HG03066 (cell line): Measurements from ENCODE around the gene PUM1.

Experiments
- ATAC-seq: cut with Tn5 transposase; IDR thresholded peaks from one replicate; pipeline ENCODE4 v1.9.1; 2021; ENCODE audit warnings: low read depth; ENCODE audit not compliant: unreplicated experiment

The PUM1 gene

DNA sequence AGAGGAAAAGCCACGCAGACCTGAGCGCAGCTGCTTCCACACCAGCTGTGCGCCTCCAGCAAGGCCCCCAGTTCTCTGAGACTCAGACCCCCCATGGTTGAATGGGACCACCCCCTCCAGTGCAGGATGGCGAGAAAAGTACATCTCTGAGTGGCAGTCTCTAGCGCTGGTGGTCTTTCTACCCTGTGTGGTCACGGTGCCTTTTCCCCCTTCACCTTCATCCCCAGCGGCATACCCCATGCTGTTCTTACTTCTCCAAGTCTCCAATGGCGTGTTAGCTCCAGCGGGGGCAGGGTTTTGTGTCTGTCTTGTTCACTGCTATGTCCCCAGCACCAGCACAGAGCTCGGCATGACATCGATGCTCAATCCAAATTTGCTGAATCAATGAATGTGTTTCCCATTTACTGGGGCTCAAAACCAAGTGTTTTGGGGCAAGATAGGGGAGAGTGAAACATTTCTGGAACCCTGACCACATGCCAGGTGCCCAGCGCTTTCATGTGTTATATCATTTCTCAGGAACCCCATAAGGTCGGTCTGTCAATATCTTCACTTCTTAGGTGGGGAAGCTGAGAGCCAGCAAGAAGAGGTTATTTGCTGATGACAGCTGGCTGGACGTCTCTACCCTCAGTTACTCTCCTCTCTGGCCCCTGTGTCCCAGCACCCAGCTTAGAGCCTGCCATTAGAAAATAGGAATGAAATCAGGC lies 156.0 kb downstream of the PUM1 start:
- ATAC-seq = no peak

DNA sequence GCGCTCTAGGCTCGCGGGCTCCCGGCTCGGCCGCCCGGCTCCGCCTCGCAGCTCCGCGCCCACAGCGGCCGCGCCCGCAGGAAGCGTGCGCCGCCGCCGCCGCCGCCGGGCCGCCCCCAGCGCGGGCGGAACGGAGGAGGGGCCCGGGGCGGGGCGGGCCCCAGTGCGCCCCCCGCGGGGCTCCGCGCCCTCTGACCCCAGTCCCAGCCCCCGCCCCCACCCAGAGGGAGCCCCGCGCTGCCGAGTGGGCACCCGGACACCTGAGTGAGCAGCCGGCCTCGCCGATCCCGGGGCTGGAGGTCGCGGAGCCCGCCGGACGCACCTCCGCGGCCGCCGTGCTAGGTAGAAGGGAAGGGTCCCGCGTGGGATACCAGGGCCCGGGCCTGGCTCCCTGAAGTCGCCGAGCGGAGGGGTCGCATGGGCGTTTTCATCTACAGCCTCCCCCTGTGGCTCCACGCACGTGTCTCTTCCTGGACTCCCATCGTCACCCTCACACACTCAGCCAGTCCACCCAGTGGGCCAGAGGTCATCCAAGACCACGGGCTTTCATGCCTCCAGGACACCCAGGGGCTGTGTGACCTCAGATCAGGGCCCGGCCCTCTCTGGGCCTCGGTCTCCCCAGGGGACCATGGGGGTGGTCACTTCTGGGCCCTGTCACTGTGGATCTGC lies 156.7 kb downstream of the PUM1 start, which contains the start of gene SDC3:
Gene SDC3, minus strand, starts transcription at position 63 of the 669 bp plus-strand sequence. CDS start 172 bp downstream, outside the sequence.
- no peak for ATAC-seq

DNA sequence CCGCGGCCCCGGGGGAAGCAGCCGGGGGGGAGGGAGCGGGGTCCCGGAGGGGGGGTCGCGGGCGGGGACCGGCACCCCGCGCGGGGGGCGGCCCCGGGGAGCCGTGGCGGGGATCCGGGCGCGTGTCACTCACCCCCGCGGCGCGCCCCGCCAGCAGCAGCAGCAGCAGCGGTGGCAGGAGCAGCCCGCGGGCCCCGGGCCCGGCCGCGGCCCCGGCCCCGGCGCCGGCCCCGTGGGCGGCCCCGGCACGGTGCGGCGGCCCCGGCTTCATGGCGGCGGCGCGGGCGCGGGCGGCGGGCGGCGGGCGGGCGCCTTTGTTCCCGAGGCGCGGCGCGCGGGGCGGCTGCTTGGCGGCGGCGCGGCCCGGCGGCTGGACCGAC lies 157.2 kb downstream of the PUM1 start:
- no peak for ATAC-seq

DNA sequence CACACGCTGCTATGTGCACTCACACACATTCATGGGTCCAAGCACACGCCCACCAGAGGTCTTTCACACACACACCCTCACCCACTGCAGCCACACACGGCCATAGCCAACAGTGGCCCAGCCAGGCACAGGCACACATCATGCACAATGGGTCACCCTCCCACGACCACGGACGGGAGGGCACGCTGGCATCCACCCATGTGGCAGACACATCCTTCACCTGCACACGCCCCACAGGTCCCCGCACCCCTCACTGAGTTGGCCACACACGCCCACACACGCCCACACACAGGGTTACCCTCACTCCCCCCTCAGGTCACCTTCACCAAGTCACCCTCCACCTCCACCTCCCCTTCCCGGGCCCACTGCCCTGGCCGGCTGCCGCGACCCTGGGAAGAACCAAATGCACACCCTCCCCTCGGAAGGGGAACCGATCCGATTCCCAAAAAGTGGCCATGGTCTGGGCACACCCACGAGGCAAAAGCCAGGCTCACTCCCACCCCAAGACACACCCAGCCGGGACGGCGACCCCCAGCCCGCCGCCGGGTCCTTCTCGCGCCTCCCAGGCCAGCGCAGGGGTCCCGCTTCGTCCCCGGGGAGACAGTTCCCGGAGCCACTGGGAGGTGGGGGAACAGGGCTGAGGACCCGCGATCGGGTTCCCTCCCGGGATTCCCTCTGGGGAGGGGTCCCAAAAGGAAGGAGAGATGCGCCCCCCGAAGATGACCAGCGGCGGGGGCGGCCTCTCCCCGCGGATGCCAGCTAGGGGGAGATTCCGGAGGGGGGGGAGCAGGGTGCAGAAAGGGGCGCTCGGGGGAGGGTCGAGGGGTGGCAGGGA lies 157.8 kb downstream of the PUM1 start:
- no peak for ATAC-seq

DNA sequence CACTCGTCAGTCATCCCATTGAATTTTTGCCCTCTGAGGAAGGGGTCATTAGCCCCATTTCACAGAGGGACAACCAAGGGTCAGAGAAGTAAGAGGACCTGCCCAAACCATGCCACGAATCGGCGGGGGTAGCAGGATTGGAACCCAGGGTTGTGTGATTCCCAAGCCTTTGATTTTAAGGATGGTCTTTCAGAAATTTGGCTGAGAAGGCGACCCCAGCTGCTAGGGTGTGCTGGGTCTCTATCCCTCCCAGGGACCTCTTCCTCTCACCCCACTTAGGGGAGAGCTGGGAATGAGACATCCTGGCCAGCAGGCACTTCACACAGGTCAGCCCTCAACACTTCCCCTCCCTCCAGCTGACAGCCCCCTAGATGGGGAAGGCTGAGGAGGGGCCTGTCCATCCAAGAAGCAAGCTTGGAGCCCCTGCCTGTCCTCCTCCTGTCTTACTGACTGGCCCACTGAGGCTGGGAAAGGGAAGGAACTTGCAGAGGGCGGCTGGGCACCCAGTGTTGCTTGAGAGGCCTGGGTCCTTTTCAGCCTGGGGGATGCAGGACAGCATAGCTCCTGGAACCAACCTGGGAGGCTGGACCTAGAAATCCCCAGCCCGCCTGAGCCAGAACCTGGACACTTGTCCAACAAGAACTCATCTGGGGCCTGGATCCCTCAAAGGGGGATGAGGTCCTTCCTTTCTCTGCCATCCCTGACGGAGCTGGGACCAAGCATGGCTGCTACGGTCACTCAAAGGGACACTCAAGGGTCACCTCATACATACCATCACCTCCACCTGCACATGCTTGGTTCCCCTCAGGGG lies 158.7 kb downstream of the PUM1 start:
- ATAC-seq = no peak

DNA sequence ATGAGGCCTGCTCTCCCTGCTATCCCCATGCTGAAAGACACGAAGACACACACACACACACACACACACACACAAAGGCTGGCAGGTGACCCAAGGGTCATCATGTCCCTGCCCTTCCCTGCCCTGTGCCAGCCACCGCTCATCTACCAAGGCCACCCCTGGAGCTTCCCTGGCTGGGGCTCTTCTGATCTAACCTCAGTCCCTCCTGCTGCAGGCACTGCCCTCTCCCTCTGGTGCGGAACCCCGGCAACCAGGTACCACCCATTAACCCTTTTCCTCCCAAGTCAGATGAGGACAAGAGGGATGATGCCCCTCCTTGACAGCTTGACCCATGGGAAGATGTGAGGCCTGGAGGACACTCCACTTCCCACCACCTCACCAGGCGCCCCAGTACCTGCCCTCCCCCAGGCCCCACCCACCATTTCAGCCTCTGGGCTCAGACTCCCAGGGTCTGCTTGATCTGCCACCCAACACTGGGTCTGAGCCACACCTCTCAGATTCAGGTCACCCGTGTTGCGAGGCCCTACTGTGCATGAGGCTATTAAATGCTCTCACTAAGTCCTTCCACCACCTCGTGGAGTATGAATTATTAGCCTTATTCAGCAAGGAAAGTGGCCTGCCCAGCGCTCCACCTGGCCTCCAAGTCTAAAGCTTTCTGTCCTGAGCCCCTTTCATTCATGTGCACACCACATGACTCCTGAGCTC lies 159.4 kb downstream of the PUM1 start:
- ATAC-seq = no peak

DNA sequence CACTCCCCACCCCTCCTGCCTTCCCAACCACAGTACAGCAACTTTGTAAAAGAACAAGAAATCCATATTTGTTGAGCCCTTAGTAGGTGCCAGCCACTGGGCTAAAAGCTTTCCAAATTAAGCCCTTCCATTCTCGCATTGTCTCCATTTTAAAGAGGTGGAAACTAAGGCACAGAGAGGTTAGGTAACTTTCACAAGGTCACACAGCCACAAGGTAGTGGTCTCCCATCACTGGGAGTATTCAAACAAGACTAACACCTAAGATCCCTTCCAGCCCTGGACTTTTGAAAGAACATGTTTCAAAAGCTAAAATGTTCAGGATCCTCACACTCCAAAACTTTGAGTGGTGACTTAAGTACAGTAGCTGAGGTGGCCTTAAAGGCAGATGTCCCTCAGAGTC lies 160.1 kb downstream of the PUM1 start:
- no peak for ATAC-seq

DNA sequence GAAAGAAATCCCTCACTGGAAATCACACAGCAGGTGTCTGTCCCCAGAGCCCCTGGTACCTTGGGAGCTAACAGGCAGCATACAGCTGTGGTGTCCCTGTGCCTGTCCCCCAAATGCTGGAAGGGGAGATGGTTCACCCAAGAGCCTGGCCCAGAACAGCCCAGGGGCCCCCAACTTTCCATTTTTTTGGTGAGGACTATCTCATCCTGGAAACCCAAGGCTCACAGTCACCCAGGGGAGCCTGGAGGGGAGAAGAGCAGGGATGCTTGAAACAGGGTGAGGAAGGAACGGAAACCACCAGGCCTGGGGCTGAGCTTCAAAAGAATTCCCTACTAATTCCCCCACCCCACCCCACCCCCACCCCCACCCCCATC lies 160.6 kb downstream of the PUM1 start:
- ATAC-seq = no peak

DNA sequence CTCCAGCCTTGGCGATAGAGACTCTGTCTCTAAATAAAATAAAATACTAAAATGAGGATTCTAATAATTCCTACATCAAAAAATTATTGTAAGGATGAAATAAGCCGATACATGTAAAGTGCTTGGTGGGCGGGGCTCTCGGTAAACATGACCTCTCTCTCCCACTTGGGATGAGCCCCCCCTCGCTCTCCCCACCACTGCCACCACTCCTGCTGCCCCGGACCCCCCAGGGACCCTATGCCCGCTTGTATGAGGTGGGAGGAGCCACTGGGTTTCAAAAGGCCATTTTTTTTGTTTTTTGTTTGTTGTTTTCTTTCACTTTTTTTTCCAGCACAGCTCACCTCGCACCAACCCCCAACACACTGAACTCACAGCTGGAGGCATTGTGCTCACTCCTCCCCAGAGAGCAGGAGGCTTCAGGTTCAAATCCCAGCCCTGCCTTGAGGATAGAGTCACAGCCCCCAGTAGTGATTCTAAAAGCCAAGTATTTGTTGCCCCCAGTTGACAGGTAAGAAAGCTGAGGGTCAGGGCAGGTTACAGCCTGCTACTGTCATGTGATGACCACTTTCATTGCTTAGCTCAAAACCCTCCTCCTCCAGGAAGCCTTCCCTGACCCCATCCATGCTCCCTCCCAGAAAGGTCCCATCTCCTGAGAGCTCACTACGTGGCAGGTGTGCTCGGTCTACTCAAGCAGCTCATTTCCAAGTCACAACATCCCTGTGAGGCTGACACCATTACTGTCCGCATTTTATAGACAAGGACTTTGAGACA lies 161.1 kb downstream of the PUM1 start:
- no peak for ATAC-seq

DNA sequence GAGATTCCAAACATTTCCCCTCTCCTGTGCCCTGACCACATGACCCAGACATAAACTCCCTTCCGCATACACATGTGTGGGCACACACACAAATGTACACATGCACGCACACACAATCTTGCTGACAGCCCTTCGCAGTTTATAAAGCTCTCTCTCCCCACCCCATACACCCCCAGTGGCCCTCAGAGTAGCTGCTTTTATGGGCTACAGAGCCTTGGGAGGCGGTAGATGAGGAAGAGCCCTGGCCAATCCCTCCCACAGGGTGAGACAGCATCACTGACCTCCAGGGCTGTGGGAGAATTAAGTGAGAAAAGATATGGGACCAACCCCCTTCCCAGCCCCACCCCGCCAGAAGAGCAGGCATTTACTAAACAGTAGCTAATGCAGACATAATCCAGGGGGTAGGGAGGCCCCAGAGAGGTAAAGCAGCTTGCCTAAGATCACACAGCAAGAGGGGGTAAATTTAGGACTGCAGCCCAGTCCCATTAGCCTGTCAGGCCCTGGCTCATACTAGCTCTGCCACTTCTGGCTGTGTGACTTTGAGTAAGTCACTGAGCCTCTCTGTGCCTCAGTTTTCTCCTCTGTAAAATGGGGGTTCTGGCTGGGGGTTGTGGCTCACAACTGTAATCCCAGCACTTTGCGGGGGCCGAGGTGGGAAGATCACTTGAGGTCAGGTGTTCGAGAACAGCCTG lies 162.0 kb downstream of the PUM1 start:
- no peak for ATAC-seq

DNA sequence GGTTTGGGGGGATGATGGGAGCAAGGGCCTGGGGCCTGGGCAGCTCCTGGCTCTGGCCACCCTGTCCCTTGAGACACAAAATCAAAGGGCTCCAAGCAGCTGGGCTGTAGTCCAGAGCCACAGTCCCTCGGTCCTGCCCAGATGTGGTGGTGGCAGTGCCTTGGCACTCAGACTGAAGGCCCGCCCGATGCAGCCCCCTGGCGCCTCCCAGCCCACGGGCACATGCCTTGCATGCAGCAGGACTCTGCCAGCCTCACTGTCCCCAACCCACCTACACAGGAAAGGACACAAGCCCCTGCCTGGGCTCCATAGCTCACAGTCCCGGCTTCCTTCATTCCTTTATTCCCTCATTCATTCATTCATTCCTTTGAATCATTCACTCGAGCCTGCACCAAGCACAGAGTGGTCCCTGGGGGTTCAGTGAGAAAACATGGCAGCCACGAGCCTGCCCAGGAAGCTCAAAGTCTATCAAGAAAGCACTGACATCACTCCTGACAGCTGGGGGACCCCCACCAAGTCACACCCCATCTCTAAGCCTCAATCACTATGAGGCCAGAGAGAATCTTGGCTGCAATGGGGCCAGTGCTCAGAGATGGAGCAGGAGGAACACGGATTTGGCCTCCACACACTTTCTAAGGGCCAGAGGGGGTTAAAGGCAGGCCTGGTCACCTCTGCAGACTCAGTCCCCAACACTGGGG lies 162.8 kb downstream of the PUM1 start:
- ATAC-seq = no peak

DNA sequence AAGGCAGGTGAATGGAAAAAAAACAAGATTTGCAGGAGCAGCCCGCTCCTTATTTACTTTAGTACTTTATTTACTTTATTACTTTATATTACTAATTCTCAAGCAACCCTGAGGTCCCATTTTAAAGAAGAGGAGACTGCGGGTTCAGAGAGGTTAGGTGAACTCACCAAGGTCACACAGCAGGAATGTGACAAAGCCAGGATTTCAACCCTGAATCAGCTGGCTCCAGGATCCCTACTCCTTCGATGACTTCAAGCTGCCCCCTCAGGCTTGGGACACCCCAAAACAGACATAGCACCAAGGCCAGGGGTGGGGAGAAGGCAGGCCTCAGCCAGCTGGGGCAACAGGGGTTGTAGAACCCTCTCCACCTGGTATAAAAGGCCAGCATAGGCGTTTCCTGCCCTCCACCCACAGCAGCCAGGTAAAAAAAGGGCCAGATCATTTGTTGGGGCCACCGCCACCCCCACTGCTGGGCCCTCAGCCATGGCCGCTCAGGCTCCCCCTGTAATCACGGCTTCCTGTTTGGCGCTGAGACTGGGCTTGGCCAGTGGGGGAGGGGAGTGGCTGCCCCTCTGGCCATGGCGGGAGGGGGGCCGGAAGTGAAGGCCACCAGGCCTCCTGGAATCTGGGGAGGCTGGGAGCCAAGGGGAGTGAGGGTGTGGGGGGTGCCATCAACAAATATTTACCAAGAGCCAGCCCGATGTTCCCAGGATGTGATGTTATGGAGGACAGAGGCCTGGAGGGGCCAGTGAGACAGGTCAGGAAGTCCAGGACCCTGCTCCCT lies 163.5 kb downstream of the PUM1 start:
- no peak for ATAC-seq

DNA sequence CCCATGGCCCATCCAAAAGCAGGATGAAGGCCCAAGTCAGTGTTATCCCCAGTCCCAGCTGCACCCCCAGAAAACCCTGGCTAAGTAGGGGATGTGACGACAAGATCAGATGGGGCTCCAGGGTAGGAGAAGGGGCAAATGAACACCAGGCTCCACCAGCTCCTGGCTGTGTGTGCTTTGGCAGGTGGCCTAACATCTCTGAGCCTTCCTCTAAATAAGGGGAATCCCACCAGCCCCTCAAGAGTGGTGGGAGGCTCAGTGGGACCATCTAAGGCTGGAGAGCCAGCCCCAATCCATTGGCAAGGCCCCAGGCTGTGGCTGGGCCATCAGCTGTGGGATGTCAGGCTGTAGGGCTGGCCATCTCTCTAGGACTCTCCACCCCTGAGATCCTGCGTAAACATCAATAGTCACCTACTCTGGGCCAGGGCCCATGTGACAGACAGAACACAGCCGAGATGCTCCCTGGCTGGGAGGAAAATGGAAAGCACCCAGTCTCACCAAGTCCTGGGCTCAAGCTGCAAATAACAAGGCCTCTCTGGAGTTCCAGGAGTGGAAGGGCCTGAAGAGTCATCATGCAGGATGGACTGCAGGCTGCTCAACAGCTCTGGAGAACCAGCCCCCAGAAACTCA lies 164.5 kb downstream of the PUM1 start:
- ATAC-seq = no peak

DNA sequence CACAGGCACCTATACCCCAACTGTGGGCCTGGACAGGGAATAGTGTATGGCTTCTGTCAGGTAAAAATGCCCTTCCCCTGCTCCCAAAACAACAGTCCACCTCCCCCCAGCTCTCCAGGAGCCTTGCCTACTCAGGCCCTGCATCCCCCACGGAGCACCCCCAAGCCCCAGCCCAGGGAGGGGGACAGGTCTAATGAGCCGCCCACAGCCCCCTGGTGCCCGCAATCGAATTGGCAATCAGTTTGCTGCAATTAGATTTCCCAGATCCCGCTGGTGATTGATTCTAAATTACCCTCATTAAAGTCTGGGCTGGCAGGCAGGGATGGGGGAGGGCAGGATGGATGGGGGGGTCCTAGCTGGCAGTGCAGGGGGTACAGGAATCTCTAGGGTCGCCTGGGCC lies 165.0 kb downstream of the PUM1 start:
- ATAC-seq = no peak

DNA sequence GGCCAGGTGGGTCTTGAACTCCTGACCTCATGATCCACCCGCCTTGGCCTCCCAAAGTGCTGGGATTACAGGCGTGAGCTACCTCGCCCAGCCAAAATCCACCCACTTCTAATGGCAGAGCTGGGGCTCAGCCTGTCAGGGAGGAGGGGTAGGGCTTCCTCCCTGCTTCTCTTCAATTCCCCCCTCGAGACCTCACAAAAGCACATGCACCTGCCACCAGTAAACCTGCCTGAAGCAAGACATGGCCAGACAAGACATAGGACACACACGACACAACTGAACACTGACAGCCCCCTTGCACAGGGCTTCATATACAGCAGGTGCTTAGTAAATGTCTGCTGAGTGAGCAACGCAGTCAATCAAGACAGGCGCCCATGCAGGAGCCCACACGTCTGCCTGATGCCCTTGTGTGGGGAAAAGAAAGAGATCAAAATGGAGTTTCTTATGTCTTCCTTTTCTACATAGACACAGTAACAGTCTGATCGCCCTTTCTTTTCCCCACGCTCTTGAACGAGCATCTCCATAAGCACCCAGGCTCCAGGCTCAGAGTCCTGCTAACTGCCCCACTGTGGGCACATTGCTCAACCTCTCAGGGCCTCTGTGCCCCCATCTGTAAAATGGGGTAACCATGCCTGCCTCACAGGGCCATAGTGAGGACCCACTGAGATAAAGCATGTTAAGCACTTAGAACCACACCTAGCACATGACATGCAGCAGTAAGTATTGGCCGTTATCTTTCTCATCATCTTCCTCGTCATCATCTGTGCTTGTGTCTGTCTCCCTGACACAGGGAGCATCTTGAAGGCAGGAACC lies 165.7 kb downstream of the PUM1 start:
- no peak for ATAC-seq
